HepG2 (cell line): ENCODE data around the gene GPLD1. TPM values are rescaled to one million over a fixed set of nuclear protein-coding genes. Genes with fewer than 3 reads are reported as not detected.

Source experiments
- ATAC-seq: fragments of 200-7000 bp; cut with Tn5 transposase; 3 replicates; pipeline ENCODE4 v1.9.1; 2020; ENCODE audit warnings: mild to moderate bottlenecking, moderate library complexity
- BruUV-seq: library from RNA; stranded (reverse); fragments of 400-500 nt; replicated peaks from 2 replicates; lab custom pipeline; 2021; lab: Mats Ljungman, UMichigan
- CTCF ChIA-PET: fragments of 300-600 bp; formaldehyde crosslinking; extraction: SDS; loops from one replicate; lab custom pipeline; 2021; ENCODE audit warnings: low total read pairs, inconsistent platforms, low intra/inter-chr PET ratio; lab: Yijun Ruan, JAX
- POLR2A ChIA-PET: fragments of 350-600 bp; sonication (Branson Sonifier 250); formaldehyde crosslinking; loops from one replicate; lab custom pipeline; 2020; ENCODE audit warnings: antibody characterized with exemption, inconsistent platforms; lab: Yijun Ruan, JAX
- DNase-seq: peaks from one replicate; pipeline ENCODE4 v3.0.0-alpha.2; 2015; ENCODE audit warnings: low spot score
- FAIRE-seq: peaks from 3 replicates; lab custom pipeline; 2011; peaks lifted over from hg19 to GRCh38; lab: Jason Lieb, UNC
- H2AFZ ChIP-seq: one replicate; pipeline ENCODE4 v1.6.1; 2011; ENCODE audit warnings: low read length, inconsistent platforms
- H3K27ac ChIP-seq: fragments of 300-600 bp; 3 replicates; pipeline ENCODE4 v1.8.0; 2011; ENCODE audit warnings: mixed run types, mild to moderate bottlenecking, mixed read lengths, low read length, inconsistent platforms; ENCODE audit not compliant: insufficient read depth; ENCODE audit errors: extremely low read length
- H3K27me3 ChIP-seq, 2 experiments: fragments of 200-600 bp in 1 of 2; 2 replicates in 1 of 2; 3 replicates in 1 of 2; pipeline versions ENCODE4 v1.6.0 to v1.8.0; 2011; ENCODE audit warnings: low read length in 2 of 2, mild to moderate bottlenecking in 2 of 2, moderate library complexity in 2 of 2, inconsistent platforms in 1 of 2; ENCODE audit not compliant: insufficient read depth in 2 of 2, control insufficient read depth in 1 of 2
- H3K36me3 ChIP-seq, 2 experiments: fragments of 200-600 bp in 1 of 2; replicated peaks in 1 of 2; 2 replicates in 1 of 2; 3 replicates in 1 of 2; pipeline versions ENCODE4 v1.5.1 to v1.8.0; 2011; ENCODE audit warnings: low read length in 2 of 2, inconsistent platforms in 1 of 2; ENCODE audit not compliant: insufficient read depth in 2 of 2, control insufficient read depth in 1 of 2
- H3K4me1 ChIP-seq: 2 replicates; pipeline ENCODE4 v1.5.1; 2012; ENCODE audit warnings: low read length, inconsistent platforms; ENCODE audit not compliant: insufficient read depth
- H3K4me2 ChIP-seq: 2 replicates; pipeline ENCODE4 v1.6.0; 2011; ENCODE audit warnings: low read depth, low read length, inconsistent platforms
- H3K4me3 ChIP-seq, 3 experiments: fragments of 200-600 bp in 1 of 3; sonication (generic), shearing (Covaris generic) in 1 of 3; replicated peaks in 1 of 3; 2 replicates each; pipeline ENCODE4 v1.5.1; 2011 to 2016; ENCODE audit warnings: low read length in 3 of 3, inconsistent platforms in 2 of 3, low read depth in 2 of 3, mild to moderate bottlenecking in 2 of 3, control low read depth in 1 of 3, mixed read lengths in 1 of 3; ENCODE audit not compliant: insufficient read depth in 1 of 3
- H3K79me2 ChIP-seq: one replicate; pipeline ENCODE4 v1.6.1; 2011; ENCODE audit warnings: low read length, inconsistent platforms; ENCODE audit not compliant: insufficient read depth
- H3K9ac ChIP-seq: 2 replicates; pipeline ENCODE4 v1.6.0; 2011; ENCODE audit warnings: mild to moderate bottlenecking, low read depth, low read length, inconsistent platforms; ENCODE audit not compliant: insufficient read depth
- H3K9me3 ChIP-seq: 2 replicates; pipeline ENCODE4 v1.5.1; 2012; ENCODE audit warnings: mild to moderate bottlenecking, low read length
- H4K20me1 ChIP-seq: 2 replicates; pipeline ENCODE4 v1.6.0; 2011; ENCODE audit warnings: inconsistent platforms, mild to moderate bottlenecking, low read length, moderate library complexity; ENCODE audit not compliant: insufficient read depth
- BCL3 ChIP-seq: sonication (generic); formaldehyde crosslinking; IDR thresholded peaks from 2 replicates; pipeline ENCODE4 v1.5.1; 2020; ENCODE audit warnings: mild to moderate bottlenecking, missing genetic modification reagents, moderate library complexity
- BRCA1 ChIP-seq: sonication (generic); formaldehyde crosslinking; IDR thresholded peaks from 2 replicates; pipeline ENCODE4 v1.4.0; 2020; ENCODE audit warnings: missing genetic modification reagents
- CC2D1A ChIP-seq: sonication (generic); formaldehyde crosslinking; IDR thresholded peaks from 2 replicates; pipeline ENCODE4 v1.8.1; 2023; ENCODE audit warnings: mild to moderate bottlenecking, missing genetic modification reagents
- DNMT1 ChIP-seq: sonication (generic); formaldehyde crosslinking; IDR thresholded peaks from 2 replicates; pipeline ENCODE4 v1.5.1; 2020; ENCODE audit warnings: mild to moderate bottlenecking, missing genetic modification reagents
- ELF3 ChIP-seq: IDR thresholded peaks from 2 replicates; pipeline ENCODE4 v1.6.1; 2016; ENCODE audit warnings: missing genetic modification reagents, missing compliant biosample characterization
- GRHL1 ChIP-seq: sonication (generic); formaldehyde crosslinking; conservative IDR thresholded peaks from 2 replicates; pipeline ENCODE4 v1.8.0; 2022; ENCODE audit warnings: missing genetic modification reagents
- HNF4A ChIP-seq: sonication (generic); formaldehyde crosslinking; IDR thresholded peaks from 2 replicates; pipeline ENCODE4 v1.4.0; 2020; ENCODE audit warnings: missing genetic modification reagents
- HNF4G ChIP-seq, 2 experiments: sonication (generic) in 1 of 2; formaldehyde crosslinking in 1 of 2; IDR thresholded peaks; 2 replicates each; pipeline versions ENCODE4 v1.4.0 to v1.6.1; 2011 to 2020; ENCODE audit warnings: borderline replicate concordance in 2 of 2, low read depth in 2 of 2, mild to moderate bottlenecking in 2 of 2, low read length in 1 of 2, missing genetic modification reagents in 1 of 2, moderate library complexity in 1 of 2
- MXD4 ChIP-seq: IDR thresholded peaks from 2 replicates; pipeline ENCODE4 v1.6.1; 2016; ENCODE audit warnings: mild to moderate bottlenecking, missing biosample characterization, missing genetic modification reagents
- PAWR ChIP-seq: sonication (generic); formaldehyde crosslinking; IDR thresholded peaks from 2 replicates; pipeline ENCODE4 v1.4.0; 2020; ENCODE audit warnings: missing genetic modification reagents, mild to moderate bottlenecking, borderline replicate concordance
- POLR2G ChIP-seq: fragments of 200-400 bp; formaldehyde crosslinking; IDR thresholded peaks from 2 replicates; pipeline ENCODE4 v1.6.1; 2018; ENCODE audit warnings: mild to moderate bottlenecking, low read depth, low read length, moderate library complexity
- TEAD3 ChIP-seq: optimal IDR thresholded peaks from 2 replicates; pipeline ENCODE3; 2016; ENCODE audit warnings: borderline replicate concordance
- U2AF1 ChIP-seq: fragments of 200-400 bp; formaldehyde crosslinking; optimal IDR thresholded peaks from 2 replicates; pipeline ENCODE3; 2017; ENCODE audit warnings: mild to moderate bottlenecking, low read depth, low read length
- U2AF2 ChIP-seq: fragments of 200-400 bp; formaldehyde crosslinking; IDR thresholded peaks from 2 replicates; pipeline ENCODE4 v1.6.1; 2017; ENCODE audit warnings: low read depth, mild to moderate bottlenecking, low read length
- ZBTB26 ChIP-seq: IDR thresholded peaks from 2 replicates; pipeline ENCODE4 v1.6.1; 2016; ENCODE audit warnings: missing compliant biosample characterization, missing genetic modification reagents, borderline replicate concordance
- ZFP36 ChIP-seq: fragments of 150-350 bp; IDR thresholded peaks from 2 replicates; pipeline ENCODE4 v1.6.1; 2018; ENCODE audit warnings: borderline replicate concordance, low read length, low read depth; ENCODE audit not compliant: partially characterized antibody
- ZNF629 ChIP-seq: sonication (generic); formaldehyde crosslinking; conservative IDR thresholded peaks from 2 replicates; pipeline ENCODE4 v1.5.0; 2020; ENCODE audit warnings: missing genetic modification reagents
- ZNF746 ChIP-seq: sonication (generic); formaldehyde crosslinking; IDR thresholded peaks from 2 replicates; pipeline ENCODE4 v1.8.0; 2022; ENCODE audit warnings: mild to moderate bottlenecking, missing genetic modification reagents
- in situ Hi-C: cut with HindIII; loops from 2 replicates; pipeline ENCODE4 v1.10.0; 2017; ENCODE audit warnings: low pct_unique_long_range_greater_than_20kb; ENCODE audit not compliant: extremely low pct_ligation_motif_present
- intact Hi-C: fragments of 100-400 bp; cut with micrococcal nuclease; formaldehyde crosslinking; loops from one replicate; pipeline ENCODE4 v1.10.0; 2022; ENCODE audit not compliant: unreplicated experiment
- polyA plus RNA-seq, 8 experiments: library from polyadenylated mRNA; depleted of rRNA in 3 of 8; stranded (reverse) in 7 of 8; unstranded in 1 of 8; fragments of >200 nt; fragmentation: Illumina TruSeq in 4 of 8; extraction: Trizol in 4 of 8; gene quantifications; 2 replicates each; pipeline versions ENCODE4 v1.2.1 to v1.2.3, GENCODE V29; 2011 to 2016; ENCODE audit warnings: low read depth in 4 of 8, missing spikeins in 1 of 8, mixed read lengths in 1 of 8; ENCODE audit not compliant: insufficient read depth in 1 of 8
- total RNA-seq, 5 experiments: library from RNA; depleted of rRNA; stranded (reverse); fragments of >200 nt; fragmentation: Illumina TruSeq; extraction: Trizol; gene quantifications; 2 replicates each; pipeline ENCODE4 v1.2.3, GENCODE V29; 2016; ENCODE audit warnings: low read depth in 1 of 5
- TF ChIP-seq, protein P1 (sequence below): sonication (generic); formaldehyde crosslinking; IDR thresholded peaks from 2 replicates; pipeline ENCODE4 v1.8.1; 2023; ENCODE audit warnings: missing genetic modification reagents, inconsistent platforms, borderline replicate concordance

The GPLD1 gene
- total and polyA plus RNA-seq, 2 of the 13 experiments (the other 11 are each of a cell fraction or from before 2014, with no cell fraction given) = 6.2 to 7.6 TPM

DNA sequence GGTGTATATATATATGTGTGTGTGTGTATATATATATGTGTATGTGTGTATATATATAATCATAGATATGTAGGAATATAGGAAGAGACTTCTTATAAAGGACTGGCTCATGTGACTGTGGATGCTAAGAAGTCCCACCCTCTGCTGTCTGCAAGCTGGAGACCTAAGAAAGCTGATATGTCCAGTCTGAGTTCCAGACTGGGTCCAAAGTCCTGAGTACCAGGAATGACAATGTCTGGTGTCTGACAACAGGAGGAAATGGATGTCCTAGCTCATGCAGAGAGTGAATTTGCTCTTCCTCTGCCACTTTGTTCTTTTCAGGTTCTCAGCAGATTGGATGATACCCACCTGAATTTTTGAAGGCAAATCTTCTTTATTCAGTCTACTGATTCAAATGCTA, 12.5 kb upstream of the GPLD1 start:
- peaks cover 29% of the 10 kb centered on the region for H3K4me1 ChIP-seq
- no peak overlapping the region for H3K27ac ChIP-seq
- BruUV-seq = no TSS peak
- in situ Hi-C loops (no loop called here), intact Hi-C loops (no loop called here)
- no peaks in the 10 kb centered on the region for H3K27me3 ChIP-seq
- H3K9me3 ChIP-seq = no peaks in the 10 kb centered on the region
- peak; percentile 49 for DNase-seq
- no peaks in the 10 kb centered on the region for H3K79me2 ChIP-seq
- no peak overlapping the region for H3K9ac ChIP-seq
- no peak overlapping the region for H3K4me2 ChIP-seq
- H3K36me3 ChIP-seq = peaks cover 2 to 10% of the 10 kb centered on the region in 2 experiments
- H3K4me3 ChIP-seq = no peak overlapping the region
- H4K20me1 ChIP-seq = no peaks in the 10 kb centered on the region
- peak; percentile 85 for FAIRE-seq
- ChIA-PET POLR2A (interaction anchor here (0.6 to 1.3 kb wide), 2 partner anchors 19 to 127 kb away, joined by 3 to 4 read pairs; no protein-coding TSS in a partner anchor), CTCF (no interaction called here)
- no peak for ATAC-seq
- no peak overlapping the region for H2AFZ ChIP-seq
- TF ChIP-seq POLR2G (no peak), ZBTB26 (CRISPR knock-in tag) (no peak), PAWR (CRISPR knock-in tag) (no peak), ZNF746 (CRISPR knock-in tag) (no peak), ELF3 (CRISPR knock-in tag) (peak; percentile 38; the same call in 1 of the 2 replicates), DNMT1 (CRISPR knock-in tag) (no peak), HNF4A (CRISPR knock-in tag) (peak; percentile 86), TEAD3 (CRISPR knock-in tag) (peak; percentile 40), GRHL1 (no peak), ZFP36 (no peak), U2AF1 (no peak), ZNF629 (no peak), HNF4G (IDR thresholded peaks at IDR 0.05; ENCODE audit: borderline replicate concordance, low read depth, low read length) (peak; percentile 68), HNF4G (CRISPR knock-in tag; IDR thresholded peaks at IDR 0.05; ENCODE audit: borderline replicate concordance, low read depth) (no peak), BRCA1 (CRISPR knock-in tag) (no peak), BCL3 (no peak), MXD4 (CRISPR knock-in tag) (no peak), CC2D1A (CRISPR knock-in tag) (no peak), U2AF2 (no peak)
- TF ChIP-seq, protein P1, sequence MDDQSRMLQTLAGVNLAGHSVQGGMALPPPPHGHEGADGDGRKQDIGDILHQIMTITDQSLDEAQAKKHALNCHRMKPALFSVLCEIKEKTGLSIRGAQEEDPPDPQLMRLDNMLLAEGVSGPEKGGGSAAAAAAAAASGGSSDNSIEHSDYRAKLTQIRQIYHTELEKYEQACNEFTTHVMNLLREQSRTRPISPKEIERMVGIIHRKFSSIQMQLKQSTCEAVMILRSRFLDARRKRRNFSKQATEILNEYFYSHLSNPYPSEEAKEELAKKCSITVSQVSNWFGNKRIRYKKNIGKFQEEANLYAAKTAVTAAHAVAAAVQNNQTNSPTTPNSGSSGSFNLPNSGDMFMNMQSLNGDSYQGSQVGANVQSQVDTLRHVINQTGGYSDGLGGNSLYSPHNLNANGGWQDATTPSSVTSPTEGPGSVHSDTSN (CRISPR knock-in tag) = no peak
